HEK293 (cell line): ENCODE measurements around the gene NTSR1.

Source experiments
- EGR2 ChIP-seq: fragments of 450-650 bp; formaldehyde crosslinking; IDR thresholded peaks from 2 replicates; pipeline ENCODE4 v1.5.1; 2016; ENCODE audit warnings: low read depth, missing biosample characterization, missing genetic modification characterization
- KLF16 ChIP-seq: fragments of 450-650 bp; formaldehyde crosslinking; IDR thresholded peaks from 2 replicates; pipeline ENCODE4 v1.5.1; 2017; ENCODE audit warnings: missing biosample characterization, missing genetic modification characterization
- OSR2 ChIP-seq: fragments of 450-650 bp; formaldehyde crosslinking; IDR thresholded peaks from 2 replicates; pipeline ENCODE4 v1.5.1; 2016; ENCODE audit warnings: missing biosample characterization, missing genetic modification characterization
- RBAK ChIP-seq: fragments of 450-650 bp; formaldehyde crosslinking; IDR thresholded peaks from 2 replicates; pipeline ENCODE4 v1.5.1; 2016; ENCODE audit warnings: missing biosample characterization, missing genetic modification characterization
- SCRT2 ChIP-seq: fragments of 450-650 bp; formaldehyde crosslinking; IDR thresholded peaks from 2 replicates; pipeline ENCODE4 v1.5.1; 2016; ENCODE audit warnings: missing biosample characterization, missing genetic modification characterization
- SP7 ChIP-seq: fragments of 450-650 bp; formaldehyde crosslinking; IDR thresholded peaks from 2 replicates; pipeline ENCODE4 v1.5.1; 2016; ENCODE audit warnings: missing biosample characterization, missing genetic modification characterization
- ZBTB44 ChIP-seq: fragments of 450-650 bp; IDR thresholded peaks from 2 replicates; pipeline ENCODE4 v1.5.1; 2018; ENCODE audit warnings: missing biosample characterization, mild to moderate bottlenecking, missing genetic modification characterization
- ZNF10 ChIP-seq: fragments of 450-650 bp; formaldehyde crosslinking; IDR thresholded peaks from 2 replicates; pipeline ENCODE4 v1.5.1; 2017; ENCODE audit warnings: missing biosample characterization, missing genetic modification characterization
- ZNF112 ChIP-seq: fragments of 450-650 bp; formaldehyde crosslinking; IDR thresholded peaks from 2 replicates; pipeline ENCODE4 v1.5.0; 2017; ENCODE audit warnings: missing biosample characterization, missing genetic modification characterization
- ZNF169 ChIP-seq: fragments of 450-650 bp; formaldehyde crosslinking; IDR thresholded peaks from 2 replicates; pipeline ENCODE4 v1.5.1; 2016; ENCODE audit warnings: missing biosample characterization, missing genetic modification characterization
- ZNF19 ChIP-seq: fragments of 450-650 bp; formaldehyde crosslinking; IDR thresholded peaks from 2 replicates; pipeline ENCODE4; 2016; ENCODE audit warnings: missing biosample characterization, missing genetic modification characterization, low read depth
- ZNF280D ChIP-seq: fragments of 450-650 bp; formaldehyde crosslinking; IDR thresholded peaks from 2 replicates; pipeline ENCODE4 v1.5.1; 2016; ENCODE audit warnings: missing biosample characterization, missing genetic modification characterization
- ZNF366 ChIP-seq: fragments of 450-650 bp; formaldehyde crosslinking; conservative IDR thresholded peaks from 2 replicates; pipeline ENCODE4 v1.5.1; 2016; ENCODE audit warnings: missing biosample characterization, missing genetic modification characterization
- ZNF423 ChIP-seq: fragments of 450-650 bp; formaldehyde crosslinking; IDR thresholded peaks from 2 replicates; pipeline ENCODE4 v1.5.1; 2016; ENCODE audit warnings: missing biosample characterization, missing genetic modification characterization
- ZNF449 ChIP-seq: fragments of 450-650 bp; formaldehyde crosslinking; IDR thresholded peaks from 2 replicates; pipeline ENCODE4 v1.5.1; 2017; ENCODE audit warnings: missing biosample characterization, mild to moderate bottlenecking, missing genetic modification characterization, moderate library complexity
- ZNF473 ChIP-seq: fragments of 450-650 bp; formaldehyde crosslinking; IDR thresholded peaks from 2 replicates; pipeline ENCODE4 v1.5.1; 2017; ENCODE audit warnings: missing biosample characterization, missing genetic modification characterization
- ZNF571 ChIP-seq: fragments of 450-650 bp; formaldehyde crosslinking; IDR thresholded peaks from 2 replicates; pipeline ENCODE4 v1.5.0; 2017; ENCODE audit warnings: missing biosample characterization, missing genetic modification characterization
- ZNF629 ChIP-seq: fragments of 450-650 bp; formaldehyde crosslinking; IDR thresholded peaks from 2 replicates; pipeline ENCODE4 v1.5.1; 2017; ENCODE audit warnings: missing biosample characterization, missing genetic modification characterization
- ZNF701 ChIP-seq: fragments of 450-650 bp; formaldehyde crosslinking; IDR thresholded peaks from 2 replicates; pipeline ENCODE4 v1.5.1; 2016; ENCODE audit warnings: missing biosample characterization, missing genetic modification characterization
- ZNF707 ChIP-seq: fragments of 450-650 bp; formaldehyde crosslinking; IDR thresholded peaks from 2 replicates; pipeline ENCODE4 v1.5.1; 2016; ENCODE audit warnings: missing biosample characterization, missing genetic modification characterization
- ZSCAN23 ChIP-seq: fragments of 450-650 bp; formaldehyde crosslinking; IDR thresholded peaks from 2 replicates; pipeline ENCODE4 v1.5.1; 2016; ENCODE audit warnings: missing biosample characterization, missing genetic modification characterization
- TF ChIP-seq, protein P1 (sequence below): fragments of 450-650 bp; formaldehyde crosslinking; IDR thresholded peaks from 2 replicates; pipeline ENCODE4 v1.5.1; 2017; ENCODE audit warnings: missing biosample characterization, missing genetic modification characterization
- TF ChIP-seq, protein P2 (sequence below): fragments of 450-650 bp; formaldehyde crosslinking; IDR thresholded peaks from 2 replicates; pipeline ENCODE4 v1.5.1; 2016; ENCODE audit warnings: missing biosample characterization, missing genetic modification characterization
- TF ChIP-seq, protein P3 (sequence below): fragments of 450-650 bp; formaldehyde crosslinking; conservative IDR thresholded peaks from 2 replicates; pipeline ENCODE4 v1.5.1; 2016; ENCODE audit warnings: low read depth, missing biosample characterization, missing genetic modification characterization

NTSR1 gene

GRCh38 chr20:62795023-62795761 lies 86.6 kb downstream of the NTSR1 start (continued):
- no peak for TF ChIP-seq ZNF280D (tag by site-specific recombination)
- peak; percentile 28; the same call in 1 of the 2 replicates for TF ChIP-seq KLF16 (tag by site-specific recombination)
- TF ChIP-seq, protein P1, sequence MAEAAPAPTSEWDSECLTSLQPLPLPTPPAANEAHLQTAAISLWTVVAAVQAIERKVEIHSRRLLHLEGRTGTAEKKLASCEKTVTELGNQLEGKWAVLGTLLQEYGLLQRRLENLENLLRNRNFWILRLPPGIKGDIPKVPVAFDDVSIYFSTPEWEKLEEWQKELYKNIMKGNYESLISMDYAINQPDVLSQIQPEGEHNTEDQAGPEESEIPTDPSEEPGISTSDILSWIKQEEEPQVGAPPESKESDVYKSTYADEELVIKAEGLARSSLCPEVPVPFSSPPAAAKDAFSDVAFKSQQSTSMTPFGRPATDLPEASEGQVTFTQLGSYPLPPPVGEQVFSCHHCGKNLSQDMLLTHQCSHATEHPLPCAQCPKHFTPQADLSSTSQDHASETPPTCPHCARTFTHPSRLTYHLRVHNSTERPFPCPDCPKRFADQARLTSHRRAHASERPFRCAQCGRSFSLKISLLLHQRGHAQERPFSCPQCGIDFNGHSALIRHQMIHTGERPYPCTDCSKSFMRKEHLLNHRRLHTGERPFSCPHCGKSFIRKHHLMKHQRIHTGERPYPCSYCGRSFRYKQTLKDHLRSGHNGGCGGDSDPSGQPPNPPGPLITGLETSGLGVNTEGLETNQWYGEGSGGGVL (tag by site-specific recombination): no peak
- peak; percentile 44; the same call in 1 of the 2 replicates for TF ChIP-seq SP7
- no peak for TF ChIP-seq ZNF449 (tag by site-specific recombination)
- TF ChIP-seq ZNF423 (tag by site-specific recombination): peak; percentile 10; the same call in 1 of the 2 replicates
- TF ChIP-seq SCRT2 (tag by site-specific recombination): peak; percentile 11; the same call in 1 of the 2 replicates
- no peak for TF ChIP-seq ZNF707 (tag by site-specific recombination)
- peak; percentile 30; the same call in 1 of the 2 replicates for TF ChIP-seq EGR2 (tag by site-specific recombination)
- TF ChIP-seq ZNF169: no peak
- TF ChIP-seq ZNF19: no peak
- no peak for TF ChIP-seq ZNF473
- TF ChIP-seq, protein P2, sequence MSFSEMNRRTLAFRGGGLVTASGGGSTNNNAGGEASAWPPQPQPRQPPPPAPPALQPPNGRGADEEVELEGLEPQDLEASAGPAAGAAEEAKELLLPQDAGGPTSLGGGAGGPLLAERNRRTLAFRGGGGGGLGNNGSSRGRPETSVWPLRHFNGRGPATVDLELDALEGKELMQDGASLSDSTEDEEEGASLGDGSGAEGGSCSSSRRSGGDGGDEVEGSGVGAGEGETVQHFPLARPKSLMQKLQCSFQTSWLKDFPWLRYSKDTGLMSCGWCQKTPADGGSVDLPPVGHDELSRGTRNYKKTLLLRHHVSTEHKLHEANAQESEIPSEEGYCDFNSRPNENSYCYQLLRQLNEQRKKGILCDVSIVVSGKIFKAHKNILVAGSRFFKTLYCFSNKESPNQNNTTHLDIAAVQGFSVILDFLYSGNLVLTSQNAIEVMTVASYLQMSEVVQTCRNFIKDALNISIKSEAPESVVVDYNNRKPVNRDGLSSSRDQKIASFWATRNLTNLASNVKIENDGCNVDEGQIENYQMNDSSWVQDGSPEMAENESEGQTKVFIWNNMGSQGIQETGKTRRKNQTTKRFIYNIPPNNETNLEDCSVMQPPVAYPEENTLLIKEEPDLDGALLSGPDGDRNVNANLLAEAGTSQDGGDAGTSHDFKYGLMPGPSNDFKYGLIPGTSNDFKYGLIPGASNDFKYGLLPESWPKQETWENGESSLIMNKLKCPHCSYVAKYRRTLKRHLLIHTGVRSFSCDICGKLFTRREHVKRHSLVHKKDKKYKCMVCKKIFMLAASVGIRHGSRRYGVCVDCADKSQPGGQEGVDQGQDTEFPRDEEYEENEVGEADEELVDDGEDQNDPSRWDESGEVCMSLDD (tag by site-specific recombination): peak; percentile 71
- no peak for TF ChIP-seq ZNF366 (tag by site-specific recombination)
- TF ChIP-seq, protein P3, sequence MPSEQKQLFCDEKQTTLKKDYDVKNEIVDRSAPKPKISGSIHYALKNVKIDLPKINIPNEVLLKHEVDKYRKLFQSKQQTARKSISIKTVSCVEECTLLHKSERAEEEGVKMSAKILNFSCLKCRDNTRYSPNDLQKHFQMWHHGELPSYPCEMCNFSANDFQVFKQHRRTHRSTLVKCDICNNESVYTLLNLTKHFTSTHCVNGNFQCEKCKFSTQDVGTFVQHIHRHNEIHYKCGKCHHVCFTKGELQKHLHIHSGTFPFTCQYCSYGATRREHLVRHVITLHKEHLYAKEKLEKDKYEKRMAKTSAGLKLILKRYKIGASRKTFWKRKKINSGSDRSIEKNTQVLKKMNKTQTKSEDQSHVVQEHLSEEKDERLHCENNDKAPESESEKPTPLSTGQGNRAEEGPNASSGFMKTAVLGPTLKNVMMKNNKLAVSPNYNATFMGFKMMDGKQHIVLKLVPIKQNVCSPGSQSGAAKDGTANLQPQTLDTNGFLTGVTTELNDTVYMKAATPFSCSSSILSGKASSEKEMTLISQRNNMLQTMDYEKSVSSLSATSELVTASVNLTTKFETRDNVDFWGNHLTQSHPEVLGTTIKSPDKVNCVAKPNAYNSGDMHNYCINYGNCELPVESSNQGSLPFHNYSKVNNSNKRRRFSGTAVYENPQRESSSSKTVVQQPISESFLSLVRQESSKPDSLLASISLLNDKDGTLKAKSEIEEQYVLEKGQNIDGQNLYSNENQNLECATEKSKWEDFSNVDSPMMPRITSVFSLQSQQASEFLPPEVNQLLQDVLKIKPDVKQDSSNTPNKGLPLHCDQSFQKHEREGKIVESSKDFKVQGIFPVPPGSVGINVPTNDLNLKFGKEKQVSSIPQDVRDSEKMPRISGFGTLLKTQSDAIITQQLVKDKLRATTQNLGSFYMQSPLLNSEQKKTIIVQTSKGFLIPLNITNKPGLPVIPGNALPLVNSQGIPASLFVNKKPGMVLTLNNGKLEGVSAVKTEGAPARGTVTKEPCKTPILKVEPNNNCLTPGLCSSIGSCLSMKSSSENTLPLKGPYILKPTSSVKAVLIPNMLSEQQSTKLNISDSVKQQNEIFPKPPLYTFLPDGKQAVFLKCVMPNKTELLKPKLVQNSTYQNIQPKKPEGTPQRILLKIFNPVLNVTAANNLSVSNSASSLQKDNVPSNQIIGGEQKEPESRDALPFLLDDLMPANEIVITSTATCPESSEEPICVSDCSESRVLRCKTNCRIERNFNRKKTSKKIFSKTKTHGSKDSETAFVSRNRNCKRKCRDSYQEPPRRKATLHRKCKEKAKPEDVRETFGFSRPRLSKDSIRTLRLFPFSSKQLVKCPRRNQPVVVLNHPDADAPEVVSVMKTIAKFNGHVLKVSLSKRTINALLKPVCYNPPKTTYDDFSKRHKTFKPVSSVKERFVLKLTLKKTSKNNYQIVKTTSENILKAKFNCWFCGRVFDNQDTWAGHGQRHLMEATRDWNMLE (tag by site-specific recombination): no peak
- TF ChIP-seq ZNF701 (tag by site-specific recombination): no peak
- TF ChIP-seq OSR2: peak; percentile 53
- TF ChIP-seq ZBTB44 (tag by site-specific recombination): no peak
- TF ChIP-seq ZNF629 (tag by site-specific recombination): peak; percentile 3; the same call in 1 of the 2 replicates
- no peak for TF ChIP-seq ZNF571 (tag by site-specific recombination)
- no peak for TF ChIP-seq RBAK (tag by site-specific recombination)
- 0 out of 2 replicates have a peak, but pooled peaks have one; percentile 73 for TF ChIP-seq ZSCAN23 (tag by site-specific recombination)
- no peak for TF ChIP-seq ZNF112
- TF ChIP-seq ZNF10 (tag by site-specific recombination): no peak
